ENCODE measurements around the gene TBX10. TPM values are rescaled to one million over a fixed set of nuclear protein-coding genes. Genes with fewer than 3 reads are reported as not detected.

Gene TBX10
- total RNA-seq, 4 donors from 2014 or later: not detected

- WGBS, 2 donors: 44 to 46% methylated on average over 11 of the region's 11 CpGs
- DNase-seq (ENCODE audit: low spot score in 2 of 2): no peak
- Histone ChIP-seq H3K27ac (no peak overlapping the region), H3K27me3 (peaks cover 0 to 5% of the 10 kb centered on the region in 2 donors), H3K9me3 (no peaks in the 10 kb centered on the region), H3K4me3 (no peak overlapping the region), H3K36me3 (peaks cover 0 to 17% (median 6%) of the 10 kb centered on the region in 3 donors), H3K4me1 (peaks cover 0 to 23% (median 15%) of the 10 kb centered on the region in 4 donors)
- TF ChIP-seq EP300 (IDR thresholded peaks at IDR 0.05) (no peak), POLR2A (IDR thresholded peaks at IDR 0.05) (no peak)
These were observed 58.1 kb downstream of the TBX10 start for GRCh38 chr11:67581469-67581868.

Small RNA genes lying within 50 kb of the gene (small RNA-seq; reads per million reads assigned to genes)
- gene AP003385.3: not detected
- gene RPL37P2: not detected

Other genes with a start within 250 kb of the TBX10 start
- 10 to 100 TPM; 22.7 to 39.0 (median 36.4) TPM for gene RAD9A, start 247.8 kb downstream of the TBX10 start, total RNA-seq
- 10 to 100 TPM; 50.6 to 97.8 (median 72.7) TPM for gene PPP1CA, start 237.9 kb downstream of the TBX10 start, total RNA-seq
- 1 to 10 TPM; 1.5 to 4.5 (median 2.2) TPM for gene TBC1D10C, start 235.7 kb downstream of the TBX10 start, total RNA-seq
- gene CARNS1, start 224.1 kb downstream of the TBX10 start, total RNA-seq: 1 to 10 TPM; 1.8 to 5.9 (median 4.3) TPM
- 10 to 100 TPM; 36.9 to 69.3 (median 47.1) TPM for gene RPS6KB2, start 211.3 kb downstream of the TBX10 start, total RNA-seq
- gene PTPRCAP, start 202.1 kb downstream of the TBX10 start, total RNA-seq: 10 to 100 TPM in 3 of 4 donors, 1 to 10 TPM in 1; 6.9 to 18.0 (median 12.8) TPM
- gene CORO1B, start 196.3 kb downstream of the TBX10 start, total RNA-seq: 10 to 100 TPM; 60.9 to 95.1 (median 77.1) TPM
- not detected for gene GPR152, start 187.0 kb downstream of the TBX10 start, total RNA-seq
- 1 to 10 TPM in 3 of 4 donors, under 1 TPM in 1; 0.21 to 5.7 (median 3.6) TPM for gene CABP4, start 184.4 kb downstream of the TBX10 start, total RNA-seq
- 100 to 1,000 TPM in 2 of 4 donors, 10 to 100 TPM in 2; 49.2 to 184 (median 96.6) TPM for gene TMEM134, start 170.5 kb downstream of the TBX10 start, total RNA-seq
- 100 to 1,000 TPM in 2 of 4 donors, 10 to 100 TPM in 2; 88.2 to 117 (median 96.0) TPM for gene AIP, start 156.7 kb downstream of the TBX10 start, total RNA-seq
- gene PITPNM1, start 134.4 kb downstream of the TBX10 start, total RNA-seq: 10 to 100 TPM; 22.8 to 69.6 (median 38.6) TPM
- gene CDK2AP2, start 131.6 kb downstream of the TBX10 start, total RNA-seq: 10 to 100 TPM; 75.4 to 90.8 (median 80.6) TPM
- not detected for gene CABP2, start 116.3 kb downstream of the TBX10 start, total RNA-seq
- gene GSTP1, start 56.0 kb downstream of the TBX10 start, total RNA-seq: 1,000 to 10,000 TPM in 1 of 4 donors, 100 to 1,000 TPM in 3; 631 to 1,055 (median 774) TPM
- 100 to 1,000 TPM; 282 to 357 (median 323) TPM for gene NDUFV1, start 32.8 kb downstream of the TBX10 start, total RNA-seq
- gene NUDT8, start 9.8 kb downstream of the TBX10 start, total RNA-seq: 10 to 100 TPM; 11.0 to 21.3 (median 20.0) TPM
- under 1 TPM in 1 of 4 donors, not detected in 3; 0.44 TPM for gene ACY3, start 11.0 kb upstream of the TBX10 start, total RNA-seq
- not detected for gene ALDH3B2, start 34.9 kb upstream of the TBX10 start, total RNA-seq

Data from tibial nerve (tissue), 4 donors.